Measurements from ENCODE around the gene GDI2.

The GDI2 gene

GRCh38 chr10:5806745-5807144 is 6.5 kb downstream of the GDI2 start:
- no peaks in the 10 kb centered on the region for H3K9me2 ChIP-seq (replicated peaks; ENCODE audit: insufficient read depth, low read length)
- H3K4me3 ChIP-seq (ENCODE audit: low read length): no peak overlapping the region
- peaks cover 19% of the 10 kb centered on the region for H3K4me1 ChIP-seq (ENCODE audit: low read length)
- H3K27ac ChIP-seq (ENCODE audit: low read length): no peak overlapping the region
- no peaks in the 10 kb centered on the region for H3K27me3 ChIP-seq (replicated peaks; ENCODE audit: insufficient read depth, low read length)
- H4K20me1 ChIP-seq (ENCODE audit: insufficient read depth, low read length): peaks cover 59% of the 10 kb centered on the region
- no peaks in the 10 kb centered on the region; the same call in 1 of the 2 replicates for H3K36me3 ChIP-seq (replicated peaks; ENCODE audit: insufficient read depth, low read length)
- H3F3A ChIP-seq (ENCODE audit: insufficient read depth, low read length): 0 out of 2 replicates have a peak, but pooled peaks cover under 1% of the 10 kb centered on the region
- H3K9me3 ChIP-seq (replicated peaks; ENCODE audit: insufficient read depth, low read length): no peaks in the 10 kb centered on the region
- no peak overlapping the region for H3K9ac ChIP-seq (ENCODE audit: low read length)
- TF ChIP-seq CTCF (IDR thresholded peaks at IDR 0.05; ENCODE audit: low read length) (no peak), EZH2 (optimal IDR thresholded peaks at IDR 0.05; ENCODE audit: low read depth, low read length) (no peak)
- peaks cover 100% of the 10 kb centered on the region for H3K79me2 ChIP-seq (ENCODE audit: low read length)
- no peak for DNase-seq
- no peak overlapping the region for H3K4me2 ChIP-seq (ENCODE audit: low read depth, low read length)
- no peak overlapping the region for H2AFZ ChIP-seq (ENCODE audit: low read length)

GRCh38 chr10:5805711-5806110 is 7.5 kb downstream of the GDI2 start:
- no peak overlapping the region for H3K27ac ChIP-seq (ENCODE audit: low read length)
- DNase-seq: no peak
- no peaks in the 10 kb centered on the region for H3K9me3 ChIP-seq (replicated peaks; ENCODE audit: insufficient read depth, low read length)
- no peaks in the 10 kb centered on the region for H3F3A ChIP-seq (ENCODE audit: insufficient read depth, low read length)
- H2AFZ ChIP-seq (ENCODE audit: low read length): no peak overlapping the region
- H3K9ac ChIP-seq (ENCODE audit: low read length): no peak overlapping the region
- H3K4me1 ChIP-seq (ENCODE audit: low read length): peaks cover 19% of the 10 kb centered on the region
- H3K9me2 ChIP-seq (replicated peaks; ENCODE audit: insufficient read depth, low read length): no peaks in the 10 kb centered on the region
- no peaks in the 10 kb centered on the region; the same call in 1 of the 2 replicates for H3K36me3 ChIP-seq (replicated peaks; ENCODE audit: insufficient read depth, low read length)
- peaks cover 48% of the 10 kb centered on the region for H4K20me1 ChIP-seq (ENCODE audit: insufficient read depth, low read length)
- H3K27me3 ChIP-seq (replicated peaks; ENCODE audit: insufficient read depth, low read length): no peaks in the 10 kb centered on the region
- peaks cover 100% of the 10 kb centered on the region for H3K79me2 ChIP-seq (ENCODE audit: low read length)
- H3K4me2 ChIP-seq (ENCODE audit: low read depth, low read length): no peak overlapping the region
- TF ChIP-seq CTCF (IDR thresholded peaks at IDR 0.05; ENCODE audit: low read length) (no peak), EZH2phosphoT487 (IDR thresholded peaks at IDR 0.05; ENCODE audit: low read length) (no peak), EZH2 (optimal IDR thresholded peaks at IDR 0.05; ENCODE audit: low read depth, low read length) (no peak)
- no peak overlapping the region for H3K4me3 ChIP-seq (ENCODE audit: low read length)

GRCh38 chr10:5805260-5805659 is 8.0 kb downstream of the GDI2 start:
- Histone ChIP-seq H3K27me3 (replicated peaks; ENCODE audit: insufficient read depth, low read length) (no peaks in the 10 kb centered on the region), H3K9me2 (replicated peaks; ENCODE audit: insufficient read depth, low read length) (no peaks in the 10 kb centered on the region), H3K4me1 (ENCODE audit: low read length) (peaks cover 18% of the 10 kb centered on the region), H3K4me3 (ENCODE audit: low read length) (no peak overlapping the region), H3K9ac (ENCODE audit: low read length) (no peak overlapping the region), H3K27ac (ENCODE audit: low read length) (no peak overlapping the region), H3F3A (ENCODE audit: insufficient read depth, low read length) (no peaks in the 10 kb centered on the region), H3K9me3 (replicated peaks; ENCODE audit: insufficient read depth, low read length) (no peaks in the 10 kb centered on the region), H3K4me2 (ENCODE audit: low read depth, low read length) (no peak overlapping the region), H2AFZ (ENCODE audit: low read length) (no peak overlapping the region), H3K36me3 (replicated peaks; ENCODE audit: insufficient read depth, low read length) (peaks cover 4% of the 10 kb centered on the region; the same call in 1 of the 2 replicates), H4K20me1 (ENCODE audit: insufficient read depth, low read length) (peaks cover 48% of the 10 kb centered on the region), H3K79me2 (ENCODE audit: low read length) (peaks cover 100% of the 10 kb centered on the region)
- TF ChIP-seq CTCF (IDR thresholded peaks at IDR 0.05; ENCODE audit: low read length) (no peak), EZH2 (optimal IDR thresholded peaks at IDR 0.05; ENCODE audit: low read depth, low read length) (no peak), EZH2phosphoT487 (IDR thresholded peaks at IDR 0.05; ENCODE audit: low read length) (no peak)
- DNase-seq: no peak

All from MM.1S (cell line).